ENCODE results near the gene DHRS1.

DHRS1 gene

GRCh38 chr14:24280797-24281460 is 18.7 kb downstream of the DHRS1 start:
- no peak for DNase-seq

GRCh38 chr14:24279301-24280186 is 20.0 kb downstream of the DHRS1 start:
- peak; percentile 5 for DNase-seq

DNA sequence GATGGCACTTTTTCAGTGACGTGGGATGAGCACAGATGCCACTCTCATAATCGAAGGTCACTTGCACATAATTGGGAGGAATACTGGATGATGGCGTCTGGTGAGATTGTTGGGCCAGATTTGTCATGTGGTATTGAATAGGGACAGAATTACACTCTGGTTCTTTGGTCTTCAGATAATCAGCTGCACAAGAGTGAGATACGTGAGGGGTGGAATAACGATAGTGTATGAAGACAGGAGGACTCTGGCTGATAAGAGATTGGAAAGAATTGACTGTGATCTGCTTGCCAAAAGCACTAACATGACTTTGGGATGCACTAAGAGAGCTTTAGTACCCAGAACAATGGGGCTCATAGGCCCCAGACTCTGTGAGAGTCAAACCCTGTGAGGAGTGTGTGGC is 21.2 kb downstream of the DHRS1 start:
- DNase-seq, result no peak

GRCh38 chr14:24277606-24278321 is 21.8 kb downstream of the DHRS1 start:
- DNase-seq, result no peak

GRCh38 chr14:24277071-24277470 is 22.5 kb downstream of the DHRS1 start:
- DNase-seq, result no peak

DNA sequence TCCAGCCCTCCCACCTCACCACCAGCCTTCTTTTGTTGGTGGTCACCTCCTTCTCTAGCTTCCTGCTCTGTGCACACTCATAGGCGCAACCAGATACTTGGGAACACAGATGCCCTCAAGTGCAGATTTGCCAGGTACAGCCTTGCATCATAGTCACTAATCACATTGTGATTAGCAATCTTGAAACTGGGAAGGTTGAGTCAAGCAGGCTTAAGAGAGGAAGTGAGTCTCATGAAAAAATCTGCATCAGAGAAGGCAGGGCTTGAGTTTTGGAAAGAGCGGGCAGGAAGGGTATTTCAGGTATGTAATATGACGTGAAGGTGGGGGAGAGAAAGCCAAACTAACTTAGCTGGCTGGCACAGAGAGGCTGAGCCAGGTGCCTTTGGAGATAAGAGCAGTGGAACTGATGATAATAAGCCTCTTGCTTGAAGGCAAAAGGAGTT is 25.5 kb downstream of the DHRS1 start:
- DNase-seq, result no peak

- DNase-seq, result no peak
These were observed 26.1 kb downstream of the DHRS1 start for GRCh38 chr14:24273422-24273998.

- no peak for DNase-seq
These were observed 27.1 kb downstream of the DHRS1 start for GRCh38 chr14:24272467-24272866.

- no peak for DNase-seq
These were observed 27.7 kb downstream of the DHRS1 start for GRCh38 chr14:24271834-24272263.

- DNase-seq, result peak; percentile 8
These were observed 28.3 kb downstream of the DHRS1 start, which contains the start of gene RABGGTA for GRCh38 chr14:24271134-24271833. Gene RABGGTA (minus strand): TSS chr14:24271597. CDS start chr14:24271115, 482 bp downstream.

- no peak for DNase-seq
These were observed 28.9 kb downstream of the DHRS1 start for GRCh38 chr14:24270537-24271133.

DNA sequence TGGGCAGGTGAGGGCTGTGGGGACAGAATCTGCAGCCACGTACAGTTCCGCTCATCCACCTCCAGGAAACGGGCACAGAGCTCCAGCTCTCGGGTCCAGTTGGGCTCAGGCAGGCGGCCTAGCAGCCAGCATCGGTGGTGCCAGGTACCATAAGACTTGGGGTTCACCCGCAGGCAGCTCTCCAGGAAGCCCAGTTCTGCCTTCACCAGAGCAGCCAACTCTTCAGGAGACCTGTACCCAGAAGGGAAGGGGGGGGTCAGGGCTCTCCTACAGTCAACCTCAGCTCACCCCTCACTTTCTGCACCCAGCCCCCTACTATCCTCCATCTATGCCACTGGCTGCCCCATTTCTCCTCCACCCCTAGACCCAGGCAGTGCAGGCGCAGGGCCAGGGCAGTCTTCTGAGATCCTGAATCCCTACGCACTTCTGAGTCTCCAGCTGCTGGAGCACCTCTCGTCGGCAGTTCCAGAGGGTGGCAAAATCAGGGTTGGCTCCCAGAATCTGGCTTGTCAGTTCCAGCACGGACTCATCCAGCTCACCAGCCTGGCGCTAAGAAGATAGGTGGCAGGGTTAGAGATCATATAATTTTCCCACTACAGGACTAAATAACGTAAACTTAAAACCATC is 29.6 kb downstream of the DHRS1 start:
- DNase-seq, result no peak

DNA sequence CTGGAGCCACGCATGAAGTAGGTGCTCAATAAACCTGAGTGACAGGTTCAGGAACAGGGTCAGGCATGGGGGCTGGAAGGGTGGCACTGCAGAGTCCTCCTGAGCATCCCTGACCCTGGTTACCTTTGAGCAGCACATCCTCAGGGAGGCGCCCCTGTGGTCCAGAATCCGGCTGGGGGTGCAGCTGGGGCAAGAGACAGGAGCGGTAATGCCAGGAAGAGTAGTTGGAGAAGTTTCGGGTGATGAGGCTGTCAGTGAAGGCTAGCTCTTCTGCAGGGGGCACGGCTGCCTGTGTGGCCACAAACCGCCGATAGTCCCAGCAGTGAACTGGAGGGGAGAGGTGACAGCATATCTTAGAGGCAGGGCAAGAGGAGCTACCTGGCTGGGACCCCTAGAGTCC is 30.2 kb downstream of the DHRS1 start:
- no peak for DNase-seq

GRCh38 chr14:24268225-24268624 is 31.4 kb downstream of the DHRS1 start:
- no peak for DNase-seq

- no peak for DNase-seq
These were observed 32.1 kb downstream of the DHRS1 start for GRCh38 chr14:24267516-24267915.

- DNase-seq, result no peak
These were observed 33.0 kb downstream of the DHRS1 start for GRCh38 chr14:24266344-24267244.

- no peak for DNase-seq
These were observed 35.3 kb downstream of the DHRS1 start for GRCh38 chr14:24264298-24264697.

DNA sequence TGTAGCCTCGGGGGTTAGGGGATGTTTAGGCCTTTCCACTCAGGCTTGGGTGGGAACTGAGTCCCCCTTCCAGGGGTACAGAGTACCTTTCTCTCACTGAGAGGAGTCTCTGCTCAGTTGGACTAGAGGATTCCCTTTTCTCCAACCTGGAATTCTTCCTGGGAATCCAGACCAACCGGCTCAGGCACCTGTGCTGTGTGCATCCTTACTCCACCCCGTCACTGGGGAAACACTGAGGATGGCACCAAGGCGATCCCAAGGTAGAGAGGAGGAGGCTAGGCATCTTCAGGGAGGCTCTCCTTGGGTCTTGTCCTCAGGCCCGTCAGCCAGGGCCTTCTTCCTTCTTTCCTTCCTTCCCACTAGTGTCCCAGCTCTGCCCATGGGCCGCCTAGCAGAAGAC is 35.7 kb downstream of the DHRS1 start:
- no peak for DNase-seq

DNA sequence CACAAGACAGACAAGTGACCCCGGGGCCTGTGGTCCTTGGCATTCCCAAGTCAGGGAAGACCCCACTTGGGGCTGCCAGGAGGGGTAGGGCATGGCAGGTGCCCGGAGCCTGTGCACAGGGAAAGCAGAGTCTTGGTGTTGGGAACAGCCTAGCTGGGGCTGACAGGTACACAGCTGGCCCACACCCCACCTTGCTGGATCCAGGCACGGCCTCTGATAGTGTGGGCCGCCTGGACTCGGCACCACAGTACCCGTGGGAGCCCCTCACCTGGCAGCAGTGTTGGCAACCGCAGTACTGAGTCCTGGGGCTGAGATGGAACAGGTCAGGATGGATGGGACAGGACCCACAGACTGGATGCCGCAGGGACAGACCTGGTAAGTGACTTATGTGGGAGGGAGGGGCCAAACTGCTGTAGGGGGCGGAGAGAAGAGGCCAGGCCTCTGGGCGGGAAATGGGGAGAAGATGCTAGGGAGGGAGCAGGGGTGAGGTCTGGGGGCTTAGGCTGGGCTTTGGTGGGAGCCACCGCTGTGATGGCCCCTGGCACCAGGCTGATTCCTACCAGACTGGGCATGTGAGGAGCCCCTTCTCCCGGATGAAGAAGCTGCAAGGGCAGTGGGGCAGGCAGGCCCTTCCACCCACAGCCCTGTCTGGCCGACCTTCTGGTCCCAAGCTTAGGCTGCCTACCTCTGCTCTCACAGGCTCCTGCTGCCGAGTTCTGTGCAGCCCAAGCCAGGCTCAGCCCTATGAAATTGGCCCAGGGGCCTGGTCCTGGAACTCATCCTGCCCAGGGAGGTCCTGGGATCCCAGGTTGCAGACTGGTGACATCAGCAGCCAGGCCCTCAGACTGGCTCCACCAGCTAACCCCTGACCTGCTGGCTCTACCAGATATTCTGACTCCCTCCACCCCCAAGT is 36.5 kb downstream of the DHRS1 start, which contains the start of gene TGM1:
Gene TGM1, minus strand, starts transcription at position 357 of the 913 bp plus-strand sequence. CDS start 825 bp downstream, outside the sequence.
- no peak for DNase-seq
